Measurements from ENCODE around the gene PTPRM.

- TF ChIP-seq POLR2A (IDR thresholded peaks at IDR 0.05; ENCODE audit: low read depth, low read length) (no peak), TAF1 (IDR thresholded peaks at IDR 0.05; ENCODE audit: low read depth, low read length) (no peak), POLR2AphosphoS5 (IDR thresholded peaks at IDR 0.05; ENCODE audit: low read depth, low read length) (no peak), PAX5 (IDR thresholded peaks at IDR 0.05; ENCODE audit: insufficient read depth, low read length, severe bottlenecking) (no peak), SPI1 (IDR thresholded peaks at IDR 0.05; ENCODE audit: low read depth, low read length) (no peak), POU2F2 (IDR thresholded peaks at IDR 0.05; ENCODE audit: low read depth, low read length) (no peak)
These were observed 245.4 kb downstream of the PTPRM start for GRCh38 chr18:7812431-7813063.

All from GM12891 (cell line).